GM12872 (cell line): ENCODE results near the gene ATP4B.

Source experiments
- CTCF ChIP-seq: IDR thresholded peaks from 3 replicates; pipeline ENCODE4 v1.5.1; 2011; ENCODE audit warnings: low read depth, mild to moderate bottlenecking, low read length, moderate library complexity; ENCODE audit not compliant: insufficient read depth

ATP4B gene

GRCh38 chr13:113661509-113661908, 3.5 kb upstream of the ATP4B start:
- TF ChIP-seq CTCF = no peak

- TF ChIP-seq CTCF = no peak
These were observed 2.1 kb upstream of the ATP4B start for GRCh38 chr13:113660066-113660465.

- no peak for TF ChIP-seq CTCF
These were observed 1.3 kb upstream of the ATP4B start for GRCh38 chr13:113659337-113659736.

GRCh38 chr13:113658836-113659235, 838 bp upstream of the ATP4B start:
- TF ChIP-seq CTCF = no peak

GRCh38 chr13:113656831-113657671, 947 bp downstream of the ATP4B start:
- no peak for TF ChIP-seq CTCF

GRCh38 chr13:113656003-113656588, 1.9 kb downstream of the ATP4B start:
- TF ChIP-seq CTCF = no peak

GRCh38 chr13:113655346-113656002, 2.5 kb downstream of the ATP4B start:
- TF ChIP-seq CTCF = no peak
